Activated CD4-positive, CD25-positive, alpha-beta regulatory T cell treated with anti-CD3 and anti-CD28 coated beads, Interleukin-2, amount 50 U/mL, for 72 hours (primary cell): ENCODE measurements around the gene NELL1.

Source experiments
- DNase-seq: peaks from one replicate; pipeline ENCODE4 v3.0.0; 2021

NELL1 gene

DNA sequence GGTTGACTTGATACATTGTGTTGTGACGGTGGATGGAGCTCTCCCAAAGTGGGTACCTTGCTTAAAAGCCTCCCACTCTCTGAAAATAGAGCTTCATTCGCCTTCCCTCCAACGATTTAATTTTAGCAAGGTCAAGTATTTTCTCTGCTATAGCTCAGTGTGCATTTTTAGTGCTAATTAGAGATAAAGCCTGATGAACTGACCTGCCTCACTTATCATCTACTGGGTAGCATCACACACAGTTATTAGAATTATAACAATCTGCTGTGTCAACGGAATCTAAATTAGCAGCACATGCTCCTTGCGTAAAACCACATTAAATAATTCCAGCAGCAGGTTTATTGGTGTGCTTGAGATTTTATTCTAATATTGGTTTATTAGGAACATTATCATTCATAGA lies 701.7 kb downstream of the NELL1 start:
- no peak for DNase-seq

DNA sequence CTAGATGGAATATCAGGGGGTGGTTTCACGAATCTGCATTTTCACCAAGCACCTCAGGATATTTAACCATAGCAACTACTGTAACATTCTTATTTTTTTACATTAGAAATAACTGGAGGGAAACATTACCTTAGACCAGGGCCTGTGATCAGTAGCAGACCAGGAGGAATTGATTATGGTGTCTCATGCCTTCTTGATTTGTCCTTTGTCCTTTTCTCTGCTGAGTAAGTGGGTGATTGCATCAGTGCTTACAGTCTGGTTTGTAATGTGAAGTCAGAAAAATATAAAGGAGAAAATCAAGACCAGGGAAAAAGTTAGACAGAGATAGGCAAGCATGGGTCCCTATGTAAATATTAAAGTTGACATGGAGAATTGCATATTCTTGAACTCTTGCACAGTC lies 703.3 kb downstream of the NELL1 start:
- no peak for DNase-seq

DNA sequence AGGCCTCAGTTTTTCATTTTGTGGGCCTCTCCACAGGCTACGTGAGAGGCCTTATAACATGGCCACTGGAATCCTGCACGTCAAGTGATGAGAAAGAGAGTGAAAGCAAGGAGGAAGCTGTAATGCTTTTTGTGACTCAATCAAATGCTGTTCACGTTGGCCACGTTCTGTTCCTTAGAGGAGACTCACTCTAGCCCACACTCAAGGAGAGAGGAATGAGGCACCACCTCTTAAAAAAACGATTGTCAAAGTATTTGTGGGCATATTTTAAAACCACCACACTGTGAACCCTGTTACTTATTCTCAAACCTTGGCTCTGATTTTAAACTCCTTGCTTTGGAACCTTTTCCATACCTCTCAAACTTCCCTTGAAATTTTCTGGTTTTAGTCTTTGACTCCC lies 705.0 kb downstream of the NELL1 start:
- no peak for DNase-seq

DNA sequence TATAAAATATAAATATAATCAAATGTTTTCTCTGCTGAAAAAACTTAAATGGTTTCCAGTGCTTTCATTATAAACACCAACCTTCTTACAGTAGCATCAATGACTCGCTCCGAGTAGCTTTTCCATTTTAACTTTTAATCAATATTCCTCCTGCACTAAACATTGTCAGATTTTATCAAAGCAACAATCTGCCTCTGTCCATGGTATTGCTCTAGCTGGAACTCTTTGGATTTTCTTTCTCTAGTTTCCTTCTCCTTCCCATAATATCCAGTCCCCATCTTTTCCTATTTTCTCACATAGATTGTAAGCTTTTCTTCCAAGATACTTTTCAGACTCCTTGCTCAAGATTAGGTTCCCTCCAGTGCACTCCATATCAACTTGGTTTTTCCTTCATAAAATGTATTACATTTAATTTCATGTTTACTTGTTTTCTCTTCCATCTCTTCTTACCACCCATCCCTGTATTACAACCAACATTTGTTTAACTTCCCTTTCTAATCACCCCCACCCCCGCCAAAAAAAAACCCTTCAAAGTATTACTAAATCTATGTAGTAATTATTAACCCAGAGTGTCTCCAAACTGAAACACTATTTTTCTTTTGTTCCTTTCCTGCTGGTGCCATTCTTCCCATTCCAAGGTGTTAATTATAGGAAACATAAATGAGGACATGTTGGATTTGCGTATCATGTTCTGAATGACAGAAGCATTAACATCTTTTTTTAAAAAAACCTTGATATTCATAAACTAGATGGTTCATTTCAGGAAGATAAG lies 716.5 kb downstream of the NELL1 start:
- no peak for DNase-seq

DNA sequence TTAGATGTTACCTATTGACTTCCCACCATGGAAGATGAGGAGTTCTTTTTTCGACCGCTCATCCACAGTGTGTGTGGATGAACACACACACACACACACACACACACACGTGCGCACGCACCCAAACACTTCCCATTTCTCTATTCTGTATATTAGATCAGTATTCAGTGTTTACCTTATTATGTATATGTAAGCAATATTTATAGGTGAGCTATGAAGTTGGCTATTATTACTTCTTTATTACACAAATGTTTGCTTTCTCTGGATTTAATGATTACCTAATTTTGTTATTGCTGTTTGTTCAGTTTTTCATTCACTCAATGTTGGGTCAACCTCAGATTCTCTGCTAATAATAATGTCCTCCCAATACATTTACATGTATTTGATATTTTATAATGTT lies 721.0 kb downstream of the NELL1 start:
- DNase-seq, result no peak

DNA sequence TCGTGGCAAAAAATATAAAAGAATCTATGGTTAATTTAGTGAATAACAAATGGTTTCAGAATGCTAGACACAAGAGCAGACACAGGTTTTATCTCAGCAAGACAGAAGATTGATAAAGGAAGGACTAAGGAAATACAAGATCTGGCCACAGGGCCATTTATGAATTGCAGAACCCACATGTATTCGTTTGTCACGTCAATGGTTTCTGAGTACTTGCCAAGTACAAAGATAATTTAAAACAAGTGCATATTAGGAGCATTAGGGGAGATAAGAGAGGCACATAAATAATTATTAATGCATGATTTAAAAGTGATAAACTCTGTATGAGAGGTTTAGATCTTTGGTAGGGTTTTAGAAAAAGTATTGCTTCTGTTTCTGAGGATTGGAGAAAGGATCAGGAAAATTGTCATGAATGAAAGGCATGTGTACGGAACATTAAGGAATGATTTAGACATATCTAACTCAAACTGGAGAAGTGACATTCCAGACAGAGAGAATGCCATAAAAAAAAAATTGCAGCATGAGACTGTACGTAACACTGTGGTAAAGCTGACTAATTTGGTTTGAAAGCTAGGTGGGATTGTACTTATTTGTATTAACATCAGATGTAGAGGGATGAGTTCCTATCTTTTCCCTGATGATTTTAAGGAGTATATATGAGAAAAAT lies 727.1 kb downstream of the NELL1 start:
- DNase-seq, result no peak

DNA sequence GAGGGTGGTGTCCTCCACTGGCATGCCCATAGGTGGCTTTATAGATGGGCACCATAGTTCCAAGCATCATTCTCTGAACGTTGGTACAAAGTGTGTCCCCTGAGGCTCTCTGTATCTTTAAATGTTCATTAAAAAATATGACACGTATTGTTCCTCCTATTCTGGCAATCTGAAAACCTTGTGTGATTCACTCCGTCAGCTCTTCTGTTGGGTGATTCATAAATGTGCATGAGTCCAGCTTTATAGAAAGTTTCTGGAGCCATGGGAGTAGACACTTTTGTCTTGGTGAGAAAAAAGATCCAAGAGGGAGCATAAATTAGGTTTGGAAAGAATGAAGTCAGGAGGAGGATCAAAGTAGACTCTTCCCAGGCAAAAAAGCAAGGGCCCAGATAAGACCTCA lies 728.8 kb downstream of the NELL1 start:
- no peak for DNase-seq

DNA sequence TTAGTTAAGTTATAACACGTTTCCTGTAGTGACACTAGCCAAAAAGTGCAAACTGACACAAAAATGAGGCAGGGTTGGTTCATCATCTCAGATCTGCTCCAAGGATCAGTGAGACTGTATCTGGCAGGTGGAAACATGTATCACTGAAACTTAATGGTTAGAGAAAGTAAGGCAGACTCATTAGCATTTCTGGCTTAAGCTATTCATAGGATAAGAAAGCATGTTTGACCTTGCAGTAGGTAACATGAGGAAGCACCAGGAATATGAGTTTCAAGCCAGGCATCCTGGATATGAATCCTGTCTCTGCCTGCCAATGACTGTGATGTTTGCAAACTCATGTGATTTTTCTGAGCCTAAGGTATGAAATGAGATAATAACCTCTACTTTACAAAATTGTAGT lies 732.1 kb downstream of the NELL1 start:
- no peak for DNase-seq

DNA sequence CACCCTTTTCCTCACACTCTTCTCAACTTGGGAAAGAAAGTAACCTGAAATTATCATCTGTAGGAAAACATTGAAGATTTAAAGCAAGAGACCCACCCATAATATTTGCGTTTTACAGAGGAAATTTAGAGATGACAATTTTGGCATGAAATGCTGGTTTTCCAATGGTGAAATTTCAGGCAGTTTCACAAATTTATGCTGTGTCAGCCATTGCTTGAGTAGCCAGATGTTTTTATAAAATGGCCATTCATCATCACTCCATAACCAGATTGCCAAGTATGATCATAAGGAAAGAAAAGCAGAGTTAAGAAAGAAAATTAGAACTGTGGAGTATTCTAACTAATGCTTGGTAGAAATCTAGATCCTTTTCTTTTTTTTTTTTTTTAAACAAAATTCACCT lies 732.9 kb downstream of the NELL1 start:
- no peak for DNase-seq

DNA sequence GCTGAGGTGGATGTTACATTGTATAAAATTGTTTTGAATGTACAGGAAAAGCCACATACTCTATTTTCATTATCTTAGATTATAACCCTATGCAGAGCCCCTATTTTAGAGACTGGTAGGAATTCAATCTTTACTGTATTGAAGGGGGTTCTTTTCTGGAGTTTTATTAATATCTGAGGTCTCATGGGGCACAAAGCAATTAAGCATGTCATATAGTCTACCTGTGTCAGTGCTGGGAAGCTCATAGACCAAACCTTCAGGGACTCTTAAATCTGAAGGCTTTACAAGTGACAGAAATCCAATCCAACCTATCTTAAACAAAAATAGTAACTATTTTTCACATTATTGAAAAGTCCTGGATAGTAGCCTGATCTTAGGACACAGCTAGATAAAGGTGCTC lies 733.7 kb downstream of the NELL1 start:
- DNase-seq, result no peak

DNA sequence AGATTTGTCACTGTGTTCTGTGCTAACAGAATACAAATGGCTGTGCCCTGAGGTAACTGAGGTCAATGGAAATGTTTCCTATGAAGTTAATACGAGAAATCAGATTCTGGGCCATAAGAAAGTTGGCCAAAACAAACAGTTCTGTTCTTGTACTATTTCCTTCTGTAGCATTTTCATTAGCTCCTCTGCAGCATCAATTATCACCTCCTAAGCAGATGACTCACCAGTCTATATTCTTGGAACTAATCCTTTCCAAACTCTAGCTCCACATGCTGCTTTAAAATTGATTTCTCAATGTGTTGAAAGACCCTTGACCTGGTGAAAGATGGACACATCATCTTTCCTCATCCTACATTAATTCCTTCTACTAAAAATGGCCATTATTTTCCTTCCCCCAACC lies 736.0 kb downstream of the NELL1 start:
- DNase-seq, result no peak

DNA sequence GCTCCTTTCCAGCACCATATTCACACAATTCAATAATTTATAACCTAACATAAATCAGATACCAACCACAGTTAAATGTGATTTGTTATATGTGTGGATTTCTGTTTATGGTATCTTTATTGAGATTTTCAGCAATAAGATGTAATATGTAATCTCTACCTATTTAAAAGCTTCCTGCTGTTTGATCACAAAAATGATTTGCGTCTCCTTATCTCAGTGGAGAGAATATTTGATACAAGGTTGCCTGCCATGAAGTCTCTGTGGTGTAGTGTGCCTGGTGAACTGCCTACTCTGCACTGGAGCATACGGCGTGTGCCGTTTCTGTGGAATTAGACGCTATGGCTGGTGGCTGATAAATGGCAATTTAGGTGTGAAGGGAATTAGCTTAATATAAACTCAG lies 741.1 kb downstream of the NELL1 start:
- DNase-seq, result no peak

DNA sequence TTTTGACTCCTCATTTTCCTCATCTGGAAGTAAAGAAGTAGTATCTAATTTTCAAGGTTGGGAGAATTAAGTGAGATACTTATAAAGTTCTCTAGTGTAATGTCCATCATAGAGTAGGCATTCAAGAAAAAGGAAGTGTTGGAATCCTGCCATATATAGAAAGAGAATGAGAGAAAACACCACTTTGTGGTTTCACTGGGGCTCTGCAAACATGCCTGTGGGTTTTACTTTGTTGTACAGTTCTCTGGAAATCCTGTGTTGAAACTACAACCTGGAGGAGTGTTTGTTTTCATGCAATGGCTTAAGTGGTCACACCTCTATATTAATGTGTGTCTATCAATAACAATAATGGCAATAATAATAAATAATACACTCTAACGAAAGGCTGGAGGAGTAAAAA lies 741.7 kb downstream of the NELL1 start:
- DNase-seq, result no peak

DNA sequence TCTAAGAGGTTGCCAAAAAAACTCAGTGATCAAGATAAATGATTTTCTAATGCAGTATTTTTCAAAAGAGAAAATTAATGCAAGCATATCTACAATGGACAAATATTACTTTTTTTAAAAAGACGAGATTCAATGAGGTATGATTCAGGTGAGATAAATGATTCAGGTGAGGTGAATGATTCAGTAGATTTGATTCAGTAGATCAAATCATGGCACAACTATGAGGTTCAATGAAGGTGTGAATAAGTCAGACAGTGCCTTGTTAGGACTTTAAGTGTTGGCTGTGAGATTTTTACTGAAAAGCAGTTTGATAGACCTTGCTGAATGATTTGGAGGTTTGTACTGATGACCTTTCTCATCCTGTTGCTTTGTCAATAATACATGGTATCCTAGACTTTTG lies 742.2 kb downstream of the NELL1 start:
- no peak for DNase-seq

DNA sequence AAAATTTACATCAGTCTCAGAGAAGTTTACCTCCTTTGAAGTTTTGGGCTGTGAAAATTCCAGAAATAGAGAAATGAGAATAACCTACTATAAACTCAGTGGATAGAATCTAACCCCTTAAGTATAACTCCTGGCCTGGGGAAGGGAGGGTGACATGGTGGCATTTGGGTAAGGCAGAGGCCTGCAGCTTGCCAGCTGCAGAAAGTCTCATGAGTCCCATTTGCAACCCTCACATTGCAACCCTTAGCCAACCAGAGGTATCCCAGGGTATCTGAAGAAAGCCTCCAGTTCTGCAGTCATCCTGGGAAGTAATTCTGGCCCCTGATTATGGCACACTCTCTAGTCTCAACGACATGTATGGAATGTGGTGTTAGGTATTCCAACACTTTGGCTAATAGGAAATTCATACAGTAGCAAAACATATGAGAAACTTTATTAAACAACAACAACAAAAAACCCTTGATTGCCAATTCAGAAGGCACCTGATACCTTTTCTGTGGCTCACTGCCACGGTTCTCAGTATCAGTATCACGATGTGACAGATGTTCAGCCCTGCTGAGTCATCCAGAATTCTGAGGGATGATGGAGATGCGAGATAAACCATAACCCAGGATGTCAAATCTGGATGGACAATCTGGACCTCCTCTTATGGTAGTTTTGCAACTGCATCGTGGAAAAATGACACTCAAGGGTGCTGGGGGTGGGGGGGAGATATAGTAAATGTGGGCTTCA lies 743.4 kb downstream of the NELL1 start:
- DNase-seq, result no peak

DNA sequence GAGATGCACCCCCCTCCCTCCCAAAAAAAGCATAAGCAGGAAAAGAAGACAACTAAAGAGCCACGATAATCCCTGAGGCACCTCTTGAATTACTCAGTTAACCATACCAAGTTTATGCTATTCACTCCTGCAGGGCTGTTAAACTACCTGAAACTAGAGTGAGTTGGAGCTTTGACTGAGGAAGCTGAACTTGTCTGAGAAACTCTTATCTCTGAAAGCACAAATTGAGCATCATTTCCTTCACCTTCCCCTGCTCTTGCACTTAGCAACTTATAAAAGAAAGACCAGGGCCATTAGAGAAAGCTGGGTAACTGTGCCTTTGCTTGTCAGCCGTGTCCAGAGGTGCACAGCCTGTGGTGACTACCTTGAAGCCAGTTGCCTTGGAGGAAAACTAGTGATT lies 745.6 kb downstream of the NELL1 start:
- DNase-seq, result no peak

DNA sequence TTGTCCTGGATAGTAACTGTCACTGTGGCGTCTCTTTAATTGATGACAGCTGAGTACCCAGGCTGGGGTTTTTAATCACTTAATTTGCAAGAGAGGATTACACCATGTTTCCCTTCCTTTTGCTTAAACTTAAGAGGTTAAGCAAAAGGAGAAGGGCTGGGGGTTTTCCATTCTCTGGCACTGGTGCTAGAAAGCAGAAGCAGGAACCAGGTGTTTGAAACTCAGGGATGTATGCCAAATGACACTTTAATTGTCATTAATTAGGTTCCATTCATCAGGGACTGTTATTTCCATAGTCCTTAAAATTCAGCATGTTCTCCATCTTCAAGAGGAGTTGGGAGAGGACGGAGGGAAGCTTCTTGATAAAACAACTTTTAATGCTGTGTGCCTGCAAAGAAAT lies 746.2 kb downstream of the NELL1 start:
- DNase-seq, result no peak

DNA sequence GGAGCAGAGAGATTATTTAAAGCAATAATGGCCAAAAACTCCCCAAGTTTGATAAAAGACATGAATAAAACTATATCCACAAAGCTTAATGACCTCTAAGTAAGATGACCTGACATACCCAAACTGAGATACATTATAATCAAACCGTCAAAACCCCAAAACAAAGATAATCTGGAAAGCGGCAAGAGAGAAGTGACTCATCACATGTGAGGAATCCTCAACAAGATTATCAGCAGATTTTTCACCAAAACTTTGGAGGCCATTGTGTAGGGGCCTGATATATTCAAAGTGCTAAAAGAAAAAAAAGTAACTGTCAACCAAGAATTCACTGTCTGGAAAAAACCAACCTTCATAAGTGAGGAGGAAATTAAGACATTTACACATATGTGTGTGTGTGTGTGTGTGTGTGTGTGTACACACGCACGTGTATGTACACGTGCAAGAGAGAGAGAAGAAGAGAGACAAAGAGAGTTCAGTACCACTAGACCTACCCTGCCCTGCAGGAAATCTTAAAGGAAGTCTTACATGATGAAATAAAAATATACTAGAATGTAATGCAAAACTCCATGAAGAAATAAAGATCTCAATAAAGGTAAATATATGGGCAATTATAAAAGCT lies 752.4 kb downstream of the NELL1 start:
- DNase-seq, result no peak

DNA sequence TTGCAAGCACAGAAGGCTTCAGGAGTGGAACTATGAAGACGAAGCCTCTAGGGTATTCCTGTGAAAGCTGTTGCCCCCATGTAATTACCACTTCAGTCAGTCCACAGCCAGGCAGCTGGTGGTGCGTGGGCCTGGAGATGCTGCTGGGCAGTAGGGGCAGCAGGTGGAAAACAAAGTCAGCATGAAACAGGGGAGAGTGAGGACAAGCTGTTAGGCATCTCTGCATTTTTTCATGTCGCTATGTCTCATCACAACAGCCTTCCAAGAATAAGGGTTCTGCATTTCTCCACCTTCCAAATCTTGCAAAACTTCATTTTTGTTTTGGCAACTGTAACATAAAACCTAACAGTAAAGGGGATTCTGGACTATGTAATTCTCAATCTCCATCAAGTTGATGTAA lies 757.5 kb downstream of the NELL1 start:
- DNase-seq, result no peak

DNA sequence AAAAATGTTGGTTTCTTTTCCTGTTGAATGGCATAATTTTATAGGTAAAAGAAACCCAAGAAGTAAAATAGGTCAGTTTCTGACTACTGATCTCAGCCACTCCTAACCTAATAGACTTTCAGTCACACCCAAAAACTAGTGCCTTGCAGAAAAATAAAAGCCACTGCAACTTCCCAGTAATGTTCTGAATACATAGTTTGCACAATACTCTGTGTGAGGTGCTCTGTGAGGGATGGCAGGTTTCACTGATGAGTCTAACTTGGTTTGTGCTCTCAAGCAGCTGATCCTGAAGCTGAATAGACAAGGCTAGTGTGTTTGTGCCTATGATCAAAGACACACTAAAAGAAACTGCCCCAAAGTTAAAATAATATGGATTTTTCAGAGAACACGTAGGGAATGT lies 758.3 kb downstream of the NELL1 start:
- DNase-seq, result no peak

DNA sequence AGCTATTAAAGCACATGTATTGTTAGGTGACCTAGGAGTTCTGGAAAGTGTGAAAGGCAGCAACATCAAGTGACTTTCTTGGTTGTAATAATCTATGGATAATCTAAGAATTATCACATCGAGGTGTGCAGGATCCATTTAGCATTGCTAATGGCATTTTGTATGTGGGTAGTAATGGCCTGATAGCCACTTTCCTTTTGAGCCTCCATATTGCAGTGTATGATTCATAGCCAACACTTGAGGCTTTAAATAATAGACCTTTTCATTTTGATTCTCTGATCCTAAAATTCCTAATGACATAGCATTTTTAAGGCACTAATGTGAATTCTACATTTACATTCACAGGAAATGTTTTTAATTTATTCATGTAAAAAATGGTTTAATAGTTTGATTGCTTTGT lies 759.4 kb downstream of the NELL1 start:
- DNase-seq, result no peak

DNA sequence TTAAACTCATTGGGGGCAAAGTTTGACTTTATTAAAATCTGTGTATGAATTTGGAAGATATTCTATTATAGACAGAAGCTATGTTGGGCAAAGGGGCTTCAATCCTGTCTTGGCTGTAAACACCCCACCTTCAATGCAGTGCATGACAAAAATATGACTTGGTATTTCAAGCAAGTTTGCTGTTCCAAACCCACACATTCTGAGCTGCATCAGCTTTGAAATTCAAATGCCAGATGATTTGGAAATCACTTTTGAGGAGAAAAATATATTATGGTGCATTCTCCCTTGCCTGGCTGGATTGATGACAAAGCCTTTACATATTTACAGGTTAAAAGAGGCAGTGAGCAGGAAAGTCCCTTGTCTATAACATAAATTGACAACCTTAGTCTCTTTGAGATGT lies 760.0 kb downstream of the NELL1 start:
- no peak for DNase-seq

DNA sequence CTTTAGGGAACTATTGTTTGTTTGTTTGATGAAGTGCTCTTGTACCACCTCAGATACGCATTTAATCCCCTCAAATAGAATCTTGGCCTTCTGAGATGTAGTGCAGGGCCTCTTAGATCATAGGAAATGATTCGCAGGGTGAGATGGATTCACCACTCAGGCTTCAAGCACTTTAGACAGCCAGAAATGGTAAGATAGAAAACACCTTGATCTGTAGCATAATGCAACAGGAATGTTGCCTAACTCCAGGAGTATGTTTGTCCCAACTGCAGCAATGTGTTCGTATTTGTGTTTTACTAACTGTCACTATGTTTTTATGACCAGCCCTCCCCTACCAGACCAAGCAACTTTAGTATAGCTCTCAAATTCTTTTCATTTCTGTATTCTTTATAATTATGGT lies 761.2 kb downstream of the NELL1 start:
- DNase-seq, result no peak
